Immature natural killer cell (primary cell): ENCODE data around the gene SYNJ1. TPM values are rescaled to one million over a fixed set of nuclear protein-coding genes. Genes with fewer than 3 reads are reported as not detected.
"Not testable (repeated sequence)": the region's sequence is repeated elsewhere in the genome, so short reads cannot be mapped to it uniquely, and the experiment has no call there.

Experiments
- DNase-seq, 3 donors: peaks; one replicate each; pipeline ENCODE4 v3.0.0; 2022; ENCODE audit warnings: mixed read lengths in 1 of 3
- H3K27ac Mint-ChIP-seq, 6 donors: one replicate each; pipeline ENCODE4 v1.8.0; 2020; ENCODE audit warnings: mixed read lengths in 6 of 6, mild to moderate bottlenecking in 5 of 6, inconsistent platforms in 4 of 6, moderate library complexity in 3 of 6
- H3K27me3 Mint-ChIP-seq, 3 donors: one replicate each; pipeline ENCODE4 v1.8.0; 2020 to 2021; ENCODE audit warnings: low read depth in 3 of 3, mild to moderate bottlenecking in 3 of 3, mixed read lengths in 3 of 3, moderate library complexity in 3 of 3, inconsistent platforms in 1 of 3
- H3K36me3 Mint-ChIP-seq, 3 donors: one replicate each; pipeline ENCODE4 v1.8.0; 2020; ENCODE audit warnings: mixed read lengths in 3 of 3, inconsistent platforms in 2 of 3, mild to moderate bottlenecking in 2 of 3
- H3K4me1 Mint-ChIP-seq, 2 donors: one replicate each; pipeline ENCODE4 v1.8.0; 2020; ENCODE audit warnings: inconsistent platforms in 2 of 2, mild to moderate bottlenecking in 2 of 2, mixed read lengths in 2 of 2, moderate library complexity in 1 of 2
- H3K4me3 Mint-ChIP-seq, 5 donors: one replicate each; pipeline ENCODE4 v1.8.0; 2020; ENCODE audit warnings: mild to moderate bottlenecking in 5 of 5, mixed read lengths in 5 of 5, inconsistent platforms in 3 of 5, moderate library complexity in 3 of 5
- H3K9me3 Mint-ChIP-seq, 6 donors: one replicate each; pipeline ENCODE4 v1.8.0; 2020; ENCODE audit warnings: mild to moderate bottlenecking in 6 of 6, mixed read lengths in 6 of 6, inconsistent platforms in 4 of 6, moderate library complexity in 3 of 6
- polyA plus RNA-seq, 3 donors: library from polyadenylated mRNA; unstranded; fragments of 300-500 nt; fragmentation: Illumina TruSeq; gene quantifications; one replicate each; pipeline ENCODE4 v1.2.3, GENCODE V29; 2021

The SYNJ1 gene
- polyA plus RNA-seq, 3 donors from 2014 or later: 0.05 to 7.9 (median 2.1) TPM

DNA sequence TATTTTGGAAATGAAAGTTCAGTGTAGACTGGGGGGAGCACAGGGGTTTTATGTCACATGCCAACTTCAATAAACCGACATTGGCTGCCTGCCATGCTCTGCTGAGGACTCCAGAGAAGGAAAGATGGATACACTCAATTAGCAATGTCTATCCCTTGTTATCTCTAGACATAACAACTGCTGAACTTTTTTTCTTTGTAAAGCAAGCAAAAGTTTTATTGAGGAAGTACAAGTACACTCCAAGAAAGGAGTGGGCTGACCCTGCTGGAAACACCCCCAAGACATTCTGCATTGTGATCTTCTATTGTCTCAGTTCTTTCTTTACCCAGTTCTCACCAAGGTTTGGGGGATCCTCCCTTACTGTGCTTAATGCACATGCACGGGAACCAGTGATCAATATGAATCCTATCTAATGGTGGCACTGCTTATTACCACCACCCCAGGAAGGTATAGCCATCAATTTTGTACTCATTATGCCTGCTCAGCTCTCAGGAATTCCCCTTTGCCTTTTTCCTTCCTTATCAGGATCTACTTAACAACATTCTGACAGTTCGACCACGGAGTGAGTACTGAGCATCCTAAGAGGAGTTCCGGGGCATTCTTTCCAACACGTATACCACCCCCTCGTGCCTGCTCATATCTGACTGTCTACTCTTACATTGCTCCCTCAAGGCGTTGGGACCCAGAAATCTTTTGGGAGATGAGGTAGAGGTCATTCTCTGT, 28.7 kb downstream of the SYNJ1 start:
- H3K36me3 Mint-ChIP-seq: peaks cover 3 to 15% (median 8%) of the 10 kb centered on the region in 3 donors
- no peak for DNase-seq
- no peak overlapping the region for H3K27ac Mint-ChIP-seq
- no peaks in the 10 kb centered on the region for H3K27me3 Mint-ChIP-seq
- H3K4me3 Mint-ChIP-seq: no peak overlapping the region
- H3K4me1 Mint-ChIP-seq: peaks cover 2 to 25% of the 10 kb centered on the region in 2 donors
- H3K9me3 Mint-ChIP-seq: no peaks in the 10 kb centered on the region

DNA sequence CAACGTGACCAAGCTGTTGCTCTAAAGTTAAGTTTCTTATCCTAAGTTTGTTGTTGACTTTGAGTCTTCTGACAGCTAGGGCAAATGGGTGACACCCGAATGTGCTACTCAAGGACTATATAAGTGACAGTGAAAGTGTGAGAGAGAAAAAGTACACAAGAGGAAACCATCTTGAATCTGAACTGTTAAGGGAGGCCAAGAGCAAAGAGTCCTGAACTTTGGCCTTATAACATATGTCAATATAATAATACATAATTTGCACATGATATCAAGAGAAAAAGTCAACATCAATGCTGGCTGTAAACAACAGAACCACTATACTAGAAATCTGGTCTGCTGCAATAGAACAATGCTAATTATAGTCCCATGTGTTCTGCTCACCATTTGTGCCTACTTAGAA, 29.5 kb downstream of the SYNJ1 start:
- Mint-ChIP-seq H3K9me3 (no peaks in the 10 kb centered on the region), H3K27ac (peak overlapping the region in 1 of 6 donors; percentile 51), H3K4me3 (no peak overlapping the region), H3K4me1 (peaks cover 2 to 23% of the 10 kb centered on the region in 2 donors), H3K27me3 (no peaks in the 10 kb centered on the region), H3K36me3 (peaks cover 3 to 17% (median 8%) of the 10 kb centered on the region in 3 donors)
- no peak for DNase-seq

- not testable (repeated sequence) for H3K27me3 Mint-ChIP-seq, H3K27ac Mint-ChIP-seq, H3K9me3 Mint-ChIP-seq, H3K4me3 Mint-ChIP-seq, DNase-seq
- peaks cover 9 to 20% (median 13%) of the 10 kb centered on the region in 3 donors for H3K36me3 Mint-ChIP-seq
- peaks cover 2 to 13% of the 10 kb centered on the region in 2 donors for H3K4me1 Mint-ChIP-seq
Measured at GRCh38 chr21:32695482-32695881, 32.3 kb downstream of the SYNJ1 start.

DNA sequence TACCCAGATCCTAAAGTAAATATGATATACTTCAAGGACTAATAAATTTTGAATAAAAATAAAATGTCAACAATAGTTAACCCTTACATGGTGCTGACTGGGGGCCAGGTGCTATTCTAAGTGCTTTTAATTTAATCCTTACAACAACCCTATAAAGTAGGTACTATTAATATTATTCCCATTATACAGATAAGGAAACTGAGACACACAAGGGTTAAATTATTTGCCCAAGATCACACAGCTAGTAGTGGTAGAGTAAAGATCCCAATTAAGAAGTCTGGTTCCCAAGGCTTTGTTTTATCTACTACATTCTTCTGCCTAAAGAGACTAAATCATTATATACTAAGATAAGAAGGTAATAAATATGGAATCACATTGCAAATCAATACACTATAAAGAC, 34.2 kb downstream of the SYNJ1 start:
- Mint-ChIP-seq H3K4me3 (no peak overlapping the region), H3K27me3 (no peaks in the 10 kb centered on the region), H3K9me3 (no peaks in the 10 kb centered on the region), H3K4me1 (peaks cover 2 to 9% of the 10 kb centered on the region in 2 donors), H3K36me3 (peaks cover 9 to 18% (median 16%) of the 10 kb centered on the region in 3 donors), H3K27ac (no peak overlapping the region)
- DNase-seq: no peak

DNA sequence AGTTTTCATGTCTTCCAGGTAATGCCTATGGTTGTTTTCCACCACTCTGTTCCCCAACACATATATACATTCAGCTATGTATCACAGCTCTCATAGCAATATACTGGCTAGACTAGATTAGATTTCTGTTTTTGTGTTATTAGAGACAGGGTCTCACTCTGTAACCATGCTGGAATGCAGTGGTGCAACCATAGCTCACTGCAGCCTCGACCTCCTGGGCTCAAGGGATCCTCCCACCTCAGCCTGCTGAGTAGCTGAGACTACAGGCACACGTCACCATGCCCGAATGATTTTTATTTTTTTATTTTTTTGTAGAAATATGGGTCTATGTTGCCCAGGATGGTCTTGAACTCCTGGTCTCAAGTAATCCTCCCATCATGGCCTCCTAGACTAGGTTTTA, 37.7 kb downstream of the SYNJ1 start:
- Mint-ChIP-seq H3K36me3 (peaks cover 10 to 24% (median 14%) of the 10 kb centered on the region in 3 donors), H3K27ac (no peak overlapping the region), H3K4me3 (no peak overlapping the region), H3K27me3 (no peaks in the 10 kb centered on the region), H3K9me3 (no peaks in the 10 kb centered on the region), H3K4me1 (no peaks in the 10 kb centered on the region)
- no peak for DNase-seq

DNA sequence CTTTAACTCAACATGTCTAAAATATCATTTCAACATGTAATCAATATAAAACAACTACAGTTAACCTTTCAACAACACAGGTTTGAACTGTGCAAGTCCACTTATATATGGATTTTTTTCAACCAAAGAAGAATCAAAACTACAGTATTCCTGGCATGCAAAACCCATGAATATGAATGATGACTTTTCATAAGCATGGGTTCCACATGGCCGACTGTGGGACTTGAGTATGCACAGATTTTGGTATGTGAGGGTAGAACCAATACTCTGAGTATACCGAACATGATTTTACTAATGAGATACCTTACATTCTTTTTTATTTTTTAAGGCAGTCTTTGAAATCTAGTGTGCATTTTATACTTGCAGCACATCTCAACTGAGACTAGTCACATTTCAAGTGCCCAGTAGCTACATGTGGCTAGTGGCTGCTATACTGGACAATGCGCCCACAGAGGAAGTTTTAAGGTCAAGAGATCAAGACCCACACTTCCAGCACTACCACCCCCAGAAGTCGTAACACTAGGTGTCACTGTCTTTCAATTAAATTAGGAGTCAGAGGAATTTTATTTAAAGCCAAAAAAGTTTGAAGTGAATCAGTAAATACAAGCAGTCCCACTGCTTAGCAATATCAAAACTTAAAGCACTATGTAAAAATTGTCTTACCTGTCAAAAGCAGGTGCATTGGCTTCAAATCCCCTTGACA, 40.0 kb downstream of the SYNJ1 start:
- no peak for DNase-seq
- H3K4me3 Mint-ChIP-seq: no peak overlapping the region
- H3K4me1 Mint-ChIP-seq: no peaks in the 10 kb centered on the region
- no peaks in the 10 kb centered on the region for H3K27me3 Mint-ChIP-seq
- H3K27ac Mint-ChIP-seq: no peak overlapping the region
- H3K36me3 Mint-ChIP-seq: peaks cover 10 to 31% (median 19%) of the 10 kb centered on the region in 3 donors
- H3K9me3 Mint-ChIP-seq: no peaks in the 10 kb centered on the region

DNA sequence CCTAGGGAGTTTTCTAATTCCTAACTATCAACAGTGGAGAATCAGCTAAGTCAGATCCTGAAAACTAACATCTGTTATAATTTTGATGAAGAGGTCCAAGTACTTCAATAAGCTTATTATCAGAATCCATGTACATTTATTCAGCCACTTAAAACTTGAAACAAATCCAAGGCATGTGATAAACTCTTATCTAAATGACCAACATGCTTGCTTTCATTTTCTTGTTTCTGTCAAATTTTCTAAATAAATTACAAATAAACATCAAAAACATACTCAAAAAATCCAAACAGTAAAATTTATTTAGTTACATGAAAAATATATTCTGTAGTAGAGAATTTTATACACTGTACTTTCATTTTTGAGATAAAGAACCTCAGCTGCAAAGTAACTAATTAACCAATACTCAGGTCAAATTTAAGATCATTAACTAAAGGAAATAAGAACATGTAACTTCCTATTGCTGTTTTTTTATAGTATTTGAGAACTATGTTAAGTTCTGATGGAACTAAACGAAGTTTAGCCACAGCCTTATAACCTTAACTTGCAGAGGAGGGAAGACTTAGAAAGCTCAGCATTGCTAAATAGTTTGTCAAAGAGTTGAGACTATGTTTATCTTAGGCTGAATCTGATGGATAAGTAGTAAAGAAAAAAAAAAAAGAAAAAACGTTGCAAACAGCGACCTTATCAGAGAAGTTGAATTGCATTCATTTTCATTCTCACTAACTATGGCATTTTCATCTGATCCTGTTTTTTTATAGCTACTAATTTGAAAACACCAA, 44.9 kb downstream of the SYNJ1 start:
- no peak for DNase-seq
- Mint-ChIP-seq H3K27ac (peak overlapping the region in 1 of 6 donors; percentile 40), H3K4me3 (no peak overlapping the region), H3K27me3 (no peaks in the 10 kb centered on the region), H3K4me1 (no peaks in the 10 kb centered on the region), H3K36me3 (peaks cover 16 to 44% (median 18%) of the 10 kb centered on the region in 3 donors), H3K9me3 (no peaks in the 10 kb centered on the region)

DNA sequence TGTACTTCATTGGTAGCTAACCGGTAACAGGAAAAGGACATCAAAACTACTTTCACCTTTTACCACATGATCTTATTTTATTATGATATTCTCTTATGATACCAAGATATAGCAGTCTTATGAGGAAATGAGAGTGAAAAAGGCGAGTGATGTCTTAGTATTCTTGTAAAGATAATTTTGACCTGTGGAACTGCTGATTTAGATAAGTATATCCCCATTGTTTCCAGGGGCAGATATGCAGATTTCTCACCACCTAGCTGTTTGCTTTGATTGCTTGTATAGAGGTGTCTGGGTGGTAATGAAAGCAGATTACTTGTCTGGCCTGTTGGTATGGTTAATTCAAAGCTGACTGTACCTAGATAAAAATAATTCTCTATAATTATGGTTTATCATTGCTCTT, 53.1 kb downstream of the SYNJ1 start:
- Mint-ChIP-seq H3K27ac (peak overlapping the region in 1 of 6 donors; percentile 39), H3K9me3 (no peaks in the 10 kb centered on the region), H3K4me1 (no peaks in the 10 kb centered on the region), H3K27me3 (no peaks in the 10 kb centered on the region), H3K4me3 (no peak overlapping the region), H3K36me3 (peaks cover 27 to 44% (median 41%) of the 10 kb centered on the region in 3 donors)
- no peak for DNase-seq

DNA sequence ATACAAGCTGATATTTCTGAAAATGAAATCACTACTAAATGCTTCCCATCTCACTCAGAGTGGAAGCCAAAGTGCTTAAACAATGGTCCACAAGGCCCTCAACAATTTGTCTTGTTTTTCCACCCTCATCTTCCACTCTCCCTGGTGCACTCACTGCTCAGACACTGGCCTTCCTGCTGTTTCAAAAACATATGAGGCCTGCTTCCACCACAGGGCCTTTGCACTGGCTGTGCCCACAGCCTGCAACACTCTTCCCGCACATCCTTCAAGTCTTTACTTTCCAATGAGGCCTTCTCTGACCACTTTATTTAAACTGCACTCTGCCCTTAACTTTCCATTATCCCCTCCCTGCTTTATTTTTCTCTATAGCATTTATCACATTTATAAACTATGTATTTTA, 53.8 kb downstream of the SYNJ1 start:
- H3K4me1 Mint-ChIP-seq: no peaks in the 10 kb centered on the region
- H3K4me3 Mint-ChIP-seq: peak overlapping the region in 1 of 5 donors; percentile 6
- peak overlapping the region in 1 of 6 donors; percentile 69 for H3K27ac Mint-ChIP-seq
- peaks cover 28 to 44% (median 39%) of the 10 kb centered on the region in 3 donors for H3K36me3 Mint-ChIP-seq
- no peak for DNase-seq
- H3K9me3 Mint-ChIP-seq: no peaks in the 10 kb centered on the region
- no peaks in the 10 kb centered on the region for H3K27me3 Mint-ChIP-seq

DNA sequence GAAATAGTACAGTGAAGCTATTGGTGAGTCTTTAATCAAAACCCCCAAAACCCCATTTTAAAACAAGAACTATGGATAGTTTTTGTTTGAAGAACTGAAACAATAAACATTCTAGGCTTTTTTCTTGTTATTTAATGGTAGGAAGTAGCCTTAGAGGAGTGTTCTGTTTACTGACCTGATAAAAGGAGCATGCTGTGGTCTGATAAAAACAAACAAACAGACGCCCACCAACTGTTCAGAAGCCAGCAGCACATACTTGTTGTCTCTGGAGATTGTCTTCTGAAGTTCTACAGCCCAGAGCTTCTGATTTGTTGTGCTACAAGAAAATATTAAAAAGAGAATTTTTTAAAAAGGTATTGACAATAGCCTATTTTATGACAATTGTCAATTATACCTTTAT, 61.6 kb downstream of the SYNJ1 start:
- Mint-ChIP-seq H3K4me1 (no peaks in the 10 kb centered on the region), H3K27ac (no peak overlapping the region), H3K27me3 (peaks cover 0 to 3% (median 3%) of the 10 kb centered on the region in 3 donors), H3K9me3 (peaks cover 20 to 34% (median 27%) of the 10 kb centered on the region in 6 donors), H3K36me3 (peaks cover 57 to 76% (median 76%) of the 10 kb centered on the region in 3 donors), H3K4me3 (no peak overlapping the region)
- no peak for DNase-seq

GRCh38 chr21:32664095-32664494, 63.7 kb downstream of the SYNJ1 start:
- H3K4me1 Mint-ChIP-seq, H3K4me3 Mint-ChIP-seq, H3K27ac Mint-ChIP-seq, H3K27me3 Mint-ChIP-seq, DNase-seq: not testable (repeated sequence)
- Mint-ChIP-seq H3K36me3 (peaks cover 58 to 81% (median 70%) of the 10 kb centered on the region in 3 donors), H3K9me3 (peaks cover 20 to 34% (median 27%) of the 10 kb centered on the region in 6 donors)

- not testable (repeated sequence) for H3K4me3 Mint-ChIP-seq, DNase-seq, H3K4me1 Mint-ChIP-seq, H3K27ac Mint-ChIP-seq, H3K27me3 Mint-ChIP-seq
- Mint-ChIP-seq H3K9me3 (peaks cover 20 to 34% (median 27%) of the 10 kb centered on the region in 6 donors), H3K36me3 (peaks cover 55 to 82% (median 58%) of the 10 kb centered on the region in 3 donors)
Measured at GRCh38 chr21:32661981-32662380, 65.8 kb downstream of the SYNJ1 start.

DNA sequence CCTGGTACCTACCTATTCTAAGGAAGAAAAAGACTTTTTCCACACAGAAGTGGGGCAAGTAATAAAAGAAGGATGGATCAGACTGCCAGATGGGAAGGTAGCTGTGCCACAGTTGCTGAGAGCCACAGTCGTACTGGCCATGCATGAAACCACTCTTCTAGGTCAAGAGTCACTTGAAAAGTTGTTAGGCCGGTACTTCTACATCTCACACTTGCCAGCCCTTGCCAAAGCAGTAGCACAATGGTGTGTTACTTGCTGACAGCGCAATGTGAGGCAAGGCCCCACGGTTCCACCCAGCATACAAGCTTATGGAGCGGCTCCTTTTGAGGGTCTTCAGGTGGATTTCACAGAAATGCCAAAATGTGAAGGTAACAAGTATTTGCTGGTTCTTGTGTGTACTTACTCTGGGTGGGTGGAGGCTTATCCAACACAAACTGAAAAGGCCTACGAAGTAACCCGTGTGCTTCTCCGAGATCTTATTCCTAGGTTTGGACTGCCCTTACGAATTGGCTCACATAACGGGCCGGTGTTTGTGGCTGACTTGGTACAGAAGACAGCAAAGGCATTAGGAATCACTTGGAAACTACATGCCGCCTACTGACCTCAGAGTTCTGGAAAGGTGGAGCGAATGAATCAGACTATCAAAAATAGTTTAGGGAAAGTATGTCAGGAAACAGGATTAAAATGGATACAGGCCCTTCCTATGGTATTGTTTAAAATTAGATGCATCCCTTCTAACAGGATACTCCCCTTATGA, 66.6 kb downstream of the SYNJ1 start:
- peaks cover 20 to 34% (median 27%) of the 10 kb centered on the region in 6 donors for H3K9me3 Mint-ChIP-seq
- H3K36me3 Mint-ChIP-seq: peaks cover 50 to 85% (median 59%) of the 10 kb centered on the region in 3 donors
- not testable (repeated sequence) for H3K27me3 Mint-ChIP-seq, DNase-seq, H3K4me1 Mint-ChIP-seq, H3K27ac Mint-ChIP-seq, H3K4me3 Mint-ChIP-seq
